ENCODE measurements around the gene PHTF2. TPM values are rescaled to one million over a fixed set of nuclear protein-coding genes. Genes with fewer than 3 reads are reported as not detected.
"Not testable (repeated sequence)": the region's sequence is repeated elsewhere in the genome, so short reads cannot be mapped to it uniquely, and the experiment has no call there.

Gene PHTF2
- total RNA-seq, 2 experiments from 2014 or later, result 41.5 to 56.4 TPM

DNA sequence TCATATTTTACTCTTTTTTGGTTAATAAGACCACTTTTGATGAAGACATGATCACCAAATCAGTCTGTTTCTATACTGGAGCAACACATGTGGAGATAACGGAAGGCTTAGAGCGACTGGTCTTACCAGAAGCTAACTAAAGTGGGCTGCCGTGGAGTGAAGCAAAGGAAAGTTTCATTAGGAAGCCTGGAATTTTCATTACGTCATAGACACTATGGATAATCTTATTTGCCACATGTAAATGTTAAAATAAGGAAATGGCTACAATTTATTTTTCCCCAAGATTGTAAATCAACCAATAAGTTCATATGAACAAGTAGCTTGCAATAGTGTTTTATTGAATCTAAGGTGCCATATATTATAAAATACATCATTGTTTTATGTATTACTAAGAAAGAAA lies 185.4 kb downstream of the PHTF2 start:
- no peak for ATAC-seq
- CTCF ChIA-PET, result no interaction called here
- H3K4me1 Mint-ChIP-seq, result peaks cover 14% of the 10 kb centered on the region
- H3K9me3 Mint-ChIP-seq (ENCODE audit: low read depth), result no peaks in the 10 kb centered on the region
- H3K36me3 Mint-ChIP-seq, result no peaks in the 10 kb centered on the region
- H3K27ac Mint-ChIP-seq, result no peak overlapping the region
- no peak overlapping the region for H3K4me3 Mint-ChIP-seq
- H3K27me3 Mint-ChIP-seq, result peaks cover 21% of the 10 kb centered on the region
- DNase-seq, result no peak

DNA sequence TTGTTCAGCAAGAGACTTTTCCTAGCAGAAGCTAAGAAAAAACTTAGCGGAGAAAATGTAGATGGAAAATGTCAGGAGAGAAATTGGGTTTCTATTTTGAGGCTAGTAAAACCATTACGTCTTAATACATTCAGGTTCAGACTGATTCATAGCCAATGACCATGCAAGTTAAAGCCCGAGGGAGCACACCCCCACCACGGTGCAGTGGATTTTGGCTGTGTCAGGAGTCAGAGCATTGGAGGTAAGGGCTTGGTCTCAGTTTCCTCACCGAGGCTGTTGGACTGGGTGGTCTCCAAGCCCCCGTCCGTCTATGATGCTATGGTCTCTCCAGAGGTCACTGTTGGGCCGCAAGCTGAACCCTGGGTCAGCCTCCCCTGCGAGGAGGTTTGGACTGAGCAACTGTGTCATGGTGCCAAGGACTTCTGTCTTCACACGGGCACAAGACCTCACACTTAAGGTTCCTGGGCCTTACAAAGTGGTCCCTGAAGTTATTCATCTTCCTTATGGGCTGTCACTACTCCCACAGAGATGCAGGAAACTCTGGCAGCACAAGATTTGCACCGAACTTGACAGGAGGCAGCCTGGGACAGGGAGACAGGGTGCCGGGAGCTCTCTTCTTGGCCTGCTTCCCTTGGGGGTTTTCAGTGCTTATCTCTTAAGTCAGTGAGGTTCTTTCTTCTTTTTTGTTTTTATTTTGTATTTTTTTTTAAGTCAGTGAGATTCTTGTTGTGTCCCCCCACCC lies 186.8 kb downstream of the PHTF2 start:
- ATAC-seq (no peak), DNase-seq (no peak)
- no peaks in the 10 kb centered on the region for H3K9me3 Mint-ChIP-seq (ENCODE audit: low read depth)
- H3K27me3 Mint-ChIP-seq, result peaks cover 19% of the 10 kb centered on the region
- H3K4me1 Mint-ChIP-seq, result peaks cover 14% of the 10 kb centered on the region
- H3K27ac Mint-ChIP-seq, result no peak overlapping the region
- H3K36me3 Mint-ChIP-seq, result no peaks in the 10 kb centered on the region
- H3K4me3 Mint-ChIP-seq, result no peak overlapping the region
- CTCF ChIA-PET, result no interaction called here

DNA sequence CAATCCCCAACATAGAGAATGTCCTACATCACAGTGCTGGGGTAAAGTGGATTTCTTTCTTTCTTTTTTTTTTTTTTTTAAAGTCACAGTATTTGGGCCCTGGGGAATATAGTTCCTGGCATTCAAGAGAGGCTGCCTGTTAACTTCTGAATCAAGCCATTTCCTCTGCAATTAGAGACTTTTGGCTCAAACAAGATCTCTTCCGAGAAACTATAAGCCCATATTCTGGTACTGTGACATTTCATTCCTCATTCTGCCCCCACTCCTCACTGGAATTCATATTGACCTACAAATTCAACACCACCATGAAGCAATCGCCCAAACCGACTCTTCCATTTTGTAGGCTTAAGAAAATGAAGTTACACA lies 187.4 kb downstream of the PHTF2 start:
- Mint-ChIP-seq H3K9me3 (ENCODE audit: low read depth) (no peaks in the 10 kb centered on the region), H3K4me1 (peaks cover 14% of the 10 kb centered on the region), H3K36me3 (no peaks in the 10 kb centered on the region), H3K27ac (no peak overlapping the region), H3K27me3 (peaks cover 14% of the 10 kb centered on the region), H3K4me3 (no peak overlapping the region)
- ATAC-seq, result no peak
- DNase-seq, result no peak
- CTCF ChIA-PET, result no interaction called here

DNA sequence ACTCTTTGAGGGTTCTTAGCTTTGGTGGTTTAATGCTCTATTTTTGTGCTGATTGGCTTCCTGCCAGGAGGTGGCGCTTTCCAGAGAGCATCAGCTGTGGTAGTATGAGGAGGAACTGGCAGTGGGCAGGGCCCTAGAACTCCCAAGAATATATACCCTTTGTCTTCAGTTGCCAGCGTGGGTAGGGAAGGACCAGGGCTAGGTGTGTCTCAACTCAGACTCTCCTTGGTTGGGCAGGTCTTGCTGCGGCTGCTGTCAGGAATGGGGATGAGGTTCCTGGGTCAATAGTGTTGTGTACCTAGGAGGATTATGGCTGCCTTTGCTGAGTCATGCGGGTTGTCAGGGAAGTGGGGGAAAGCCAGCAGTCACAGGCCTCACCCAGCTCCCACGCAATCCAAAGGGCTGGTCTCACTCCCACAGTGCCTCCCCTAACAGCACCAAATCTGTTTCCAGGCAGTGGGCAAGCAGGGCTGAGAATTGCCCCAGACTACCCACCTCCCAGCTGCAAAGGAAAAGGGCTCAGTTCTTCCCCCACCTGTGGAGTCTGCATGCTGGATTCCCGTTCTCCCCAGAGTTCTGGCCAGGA lies 191.5 kb downstream of the PHTF2 start:
- Mint-ChIP-seq H3K4me1 (no peaks in the 10 kb centered on the region), H3K27me3 (peaks cover 17% of the 10 kb centered on the region), H3K9me3 (ENCODE audit: low read depth) (no peaks in the 10 kb centered on the region), H3K27ac (no peak overlapping the region), H3K4me3 (no peak overlapping the region), H3K36me3 (no peaks in the 10 kb centered on the region)
- DNase-seq, result no peak
- CTCF ChIA-PET, result interaction anchor here (1.1 to 1.2 kb wide), 2 partner anchors 15 to 19 kb away, joined by 3 read pairs; no protein-coding TSS in a partner anchor
- no peak for ATAC-seq

DNA sequence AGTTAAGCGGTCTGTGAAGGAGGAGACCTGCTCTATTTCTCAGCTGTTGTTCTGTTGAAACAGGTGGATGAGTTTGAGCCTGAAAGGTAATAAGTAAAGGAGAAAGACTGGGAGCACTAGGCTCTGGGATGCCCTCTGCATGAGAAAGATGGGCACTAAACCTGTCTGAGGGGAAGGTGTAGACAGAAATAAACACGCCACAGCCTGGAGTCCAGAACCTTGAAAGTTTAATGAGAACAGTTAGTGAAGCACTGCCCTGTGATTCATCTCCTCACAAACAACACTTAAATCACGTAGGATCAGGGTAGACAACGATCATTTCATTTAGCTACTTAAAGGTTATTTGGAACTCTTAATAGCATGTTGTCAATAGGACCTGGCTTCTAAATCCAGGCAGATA lies 193.1 kb downstream of the PHTF2 start:
- peaks cover 17% of the 10 kb centered on the region for H3K27me3 Mint-ChIP-seq
- no peaks in the 10 kb centered on the region for H3K9me3 Mint-ChIP-seq (ENCODE audit: low read depth)
- no peak overlapping the region for H3K4me3 Mint-ChIP-seq
- CTCF ChIA-PET, result no interaction called here
- no peak for DNase-seq
- no peaks in the 10 kb centered on the region for H3K36me3 Mint-ChIP-seq
- no peak for ATAC-seq
- H3K4me1 Mint-ChIP-seq, result no peaks in the 10 kb centered on the region
- no peak overlapping the region for H3K27ac Mint-ChIP-seq

DNA sequence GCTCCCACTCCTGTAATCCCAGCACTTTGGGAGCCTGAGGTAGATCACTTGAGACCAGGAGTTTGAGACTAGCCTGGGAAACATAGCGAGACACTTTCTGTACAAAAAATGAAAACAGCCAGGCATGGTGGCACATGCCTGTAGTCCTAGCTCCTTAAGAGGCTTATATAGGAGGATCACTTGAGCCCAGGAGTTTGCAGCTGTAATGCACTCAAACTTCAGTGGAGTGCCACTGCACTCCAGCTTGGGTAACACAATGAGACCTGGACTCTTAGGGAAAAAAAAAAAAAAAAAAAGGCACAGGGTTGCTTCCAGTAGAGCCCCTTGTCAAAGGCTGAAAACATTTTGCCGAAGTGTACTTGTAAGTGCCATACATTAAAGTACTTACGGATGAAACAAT lies 195.3 kb downstream of the PHTF2 start:
- Mint-ChIP-seq H3K36me3 (no peaks in the 10 kb centered on the region), H3K27ac (no peak overlapping the region), H3K27me3 (peaks cover 19% of the 10 kb centered on the region), H3K9me3 (ENCODE audit: low read depth) (no peaks in the 10 kb centered on the region), H3K4me1 (no peaks in the 10 kb centered on the region), H3K4me3 (no peak overlapping the region)
- CTCF ChIA-PET, result no interaction called here
- no peak for DNase-seq
- no peak for ATAC-seq

DNA sequence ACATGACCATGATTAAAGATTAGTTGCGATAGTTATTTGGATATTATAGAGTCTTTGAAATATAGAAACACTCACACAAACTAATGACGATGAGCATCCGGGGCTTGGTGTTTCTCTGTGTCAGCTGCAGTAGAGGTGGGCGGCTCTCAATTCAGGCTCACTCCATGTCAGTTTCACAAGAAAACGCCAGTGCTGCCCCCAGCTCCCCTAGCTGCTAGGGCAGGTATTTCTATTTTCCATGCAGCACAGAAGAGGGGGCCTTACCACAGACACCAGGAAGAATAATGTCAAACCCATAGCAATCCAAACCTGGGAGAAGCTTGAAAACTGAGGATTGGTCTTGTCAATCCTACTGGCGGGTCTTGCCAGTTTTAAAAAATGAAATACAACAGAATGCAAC lies 197.1 kb downstream of the PHTF2 start:
- ATAC-seq (no peak), DNase-seq (no peak)
- no peaks in the 10 kb centered on the region for H3K9me3 Mint-ChIP-seq (ENCODE audit: low read depth)
- no peaks in the 10 kb centered on the region for H3K36me3 Mint-ChIP-seq
- H3K27ac Mint-ChIP-seq, result no peak overlapping the region
- CTCF ChIA-PET, result interaction anchor here (1.3 kb wide), 1 partner anchor 8 kb away, joined by 3 read pairs; no protein-coding TSS in a partner anchor
- H3K4me1 Mint-ChIP-seq, result no peaks in the 10 kb centered on the region
- H3K4me3 Mint-ChIP-seq, result no peak overlapping the region
- peaks cover 16% of the 10 kb centered on the region for H3K27me3 Mint-ChIP-seq

DNA sequence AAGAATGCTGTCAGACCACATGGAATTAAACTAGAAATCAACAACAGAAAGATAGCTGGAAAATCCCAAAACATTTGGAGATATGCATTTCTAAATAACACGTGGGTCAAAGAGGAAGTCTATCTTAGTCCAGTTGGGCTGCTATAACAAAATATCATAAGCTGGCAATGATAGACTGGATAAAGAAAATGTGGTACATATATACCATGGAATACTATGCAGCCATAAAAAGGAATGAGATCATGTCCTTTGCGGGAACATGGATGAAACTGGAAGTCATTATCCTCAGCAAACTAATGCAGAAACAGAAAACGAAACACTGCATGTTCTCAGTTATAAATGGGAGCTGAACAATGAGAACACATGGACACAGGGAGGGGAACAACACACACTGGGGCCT lies 200.6 kb downstream of the PHTF2 start:
- H3K36me3 Mint-ChIP-seq; H3K4me1 Mint-ChIP-seq; DNase-seq; H3K4me3 Mint-ChIP-seq; H3K27ac Mint-ChIP-seq; H3K9me3 Mint-ChIP-seq (ENCODE audit: low read depth); CTCF ChIA-PET; H3K27me3 Mint-ChIP-seq; ATAC-seq: not testable (repeated sequence)

DNA sequence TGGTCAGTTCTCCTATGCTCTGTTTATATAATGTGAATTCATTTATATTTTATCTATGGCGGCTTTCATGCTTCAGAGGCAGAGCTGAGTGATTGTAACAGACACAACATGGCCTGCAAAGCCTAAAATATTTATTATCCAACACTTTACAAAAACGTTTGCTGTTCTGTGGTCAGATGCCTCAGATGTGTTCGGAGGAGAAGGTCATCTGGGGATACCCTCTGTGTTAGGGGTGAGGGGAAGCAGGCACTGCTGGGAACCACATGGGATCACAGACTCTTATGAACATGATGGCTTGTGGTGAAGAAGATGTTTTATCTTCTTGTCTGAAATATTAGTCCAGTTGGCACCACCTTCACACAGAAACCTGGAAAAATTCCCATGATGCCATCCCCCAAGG lies 203.4 kb downstream of the PHTF2 start:
- Mint-ChIP-seq H3K27ac (no peak overlapping the region), H3K4me1 (no peaks in the 10 kb centered on the region), H3K36me3 (no peaks in the 10 kb centered on the region), H3K9me3 (ENCODE audit: low read depth) (no peaks in the 10 kb centered on the region), H3K27me3 (peaks cover 5% of the 10 kb centered on the region), H3K4me3 (no peak overlapping the region)
- CTCF ChIA-PET, result interaction anchor here (1.8 kb wide), 1 partner anchor 38 kb away, joined by 4 read pairs; no protein-coding TSS in a partner anchor
- ATAC-seq (no peak), DNase-seq (no peak)

DNA sequence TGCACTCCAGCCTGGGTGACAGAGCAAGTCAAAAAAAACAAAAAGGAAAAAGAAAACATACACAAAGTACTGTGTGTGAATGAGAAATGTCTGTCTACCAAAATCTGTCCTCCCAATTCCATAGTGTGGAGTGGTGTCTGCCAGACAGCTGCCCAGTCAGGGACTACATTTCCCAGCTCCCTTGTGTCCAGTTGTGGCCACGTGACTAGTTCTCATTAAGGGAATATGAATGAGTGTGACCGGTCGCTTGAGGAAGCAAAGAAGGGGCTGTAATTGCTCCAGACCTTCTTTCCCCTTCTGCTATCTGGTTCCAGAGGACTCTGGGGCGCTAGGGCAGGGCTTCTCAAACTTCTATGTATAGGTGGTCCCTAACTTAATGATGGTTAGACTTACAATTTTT lies 204.1 kb downstream of the PHTF2 start:
- Mint-ChIP-seq H3K4me1 (no peaks in the 10 kb centered on the region), H3K27ac (no peak overlapping the region), H3K36me3 (no peaks in the 10 kb centered on the region), H3K9me3 (ENCODE audit: low read depth) (no peaks in the 10 kb centered on the region), H3K4me3 (no peak overlapping the region), H3K27me3 (peaks cover 5% of the 10 kb centered on the region)
- no peak for DNase-seq
- CTCF ChIA-PET, result interaction anchor here (1.8 kb wide), 1 partner anchor 37 kb away, joined by 4 read pairs; no protein-coding TSS in a partner anchor
- ATAC-seq, result no peak

DNA sequence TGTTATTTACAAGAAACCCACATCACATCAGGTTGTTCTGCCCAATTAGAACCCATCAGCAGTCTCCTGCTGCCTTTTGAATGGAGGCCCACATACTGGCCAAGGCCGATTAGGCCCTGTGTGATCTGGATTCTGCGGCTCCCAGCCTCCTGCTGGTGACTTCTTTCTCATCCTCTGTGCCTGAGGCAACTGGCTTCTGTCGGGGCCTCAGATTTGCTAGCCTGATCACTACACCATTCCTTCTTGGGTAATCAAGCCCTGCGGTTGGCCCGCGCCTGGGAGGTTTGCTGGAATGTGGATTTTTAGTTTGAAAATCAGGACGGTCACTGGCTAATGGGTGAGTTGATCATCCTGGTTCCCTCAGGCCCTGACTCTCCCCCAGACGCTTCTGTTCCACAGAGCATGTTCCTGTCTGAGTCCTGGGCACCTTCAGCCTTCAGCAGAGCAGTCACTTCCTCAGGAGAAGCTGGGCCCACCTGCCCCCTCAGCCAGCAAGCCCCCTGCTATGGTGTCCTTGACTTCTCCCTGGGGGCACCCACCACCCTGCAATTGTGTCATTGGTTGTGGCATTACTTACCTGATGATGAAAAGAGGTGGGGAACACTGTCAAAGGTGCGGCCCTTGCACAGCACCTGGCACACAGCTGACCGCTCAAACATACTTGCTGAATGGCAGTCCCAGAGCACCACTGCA lies 207.6 kb downstream of the PHTF2 start:
- Mint-ChIP-seq H3K36me3 (no peaks in the 10 kb centered on the region), H3K27ac (no peak overlapping the region), H3K4me1 (no peaks in the 10 kb centered on the region), H3K4me3 (no peak overlapping the region), H3K9me3 (ENCODE audit: low read depth) (no peaks in the 10 kb centered on the region), H3K27me3 (no peaks in the 10 kb centered on the region)
- DNase-seq, result no peak
- ATAC-seq, result no peak
- CTCF ChIA-PET, result no interaction called here

Measured in activated CD8-positive, alpha-beta memory T cell treated with anti-CD3 and anti-CD28 coated beads, Interleukin-2, amount 10 ng/mL, durations not matched to agents 7 days and 5 days (primary cell).